ENCODE measurements around the gene SLC5A6.

DNA sequence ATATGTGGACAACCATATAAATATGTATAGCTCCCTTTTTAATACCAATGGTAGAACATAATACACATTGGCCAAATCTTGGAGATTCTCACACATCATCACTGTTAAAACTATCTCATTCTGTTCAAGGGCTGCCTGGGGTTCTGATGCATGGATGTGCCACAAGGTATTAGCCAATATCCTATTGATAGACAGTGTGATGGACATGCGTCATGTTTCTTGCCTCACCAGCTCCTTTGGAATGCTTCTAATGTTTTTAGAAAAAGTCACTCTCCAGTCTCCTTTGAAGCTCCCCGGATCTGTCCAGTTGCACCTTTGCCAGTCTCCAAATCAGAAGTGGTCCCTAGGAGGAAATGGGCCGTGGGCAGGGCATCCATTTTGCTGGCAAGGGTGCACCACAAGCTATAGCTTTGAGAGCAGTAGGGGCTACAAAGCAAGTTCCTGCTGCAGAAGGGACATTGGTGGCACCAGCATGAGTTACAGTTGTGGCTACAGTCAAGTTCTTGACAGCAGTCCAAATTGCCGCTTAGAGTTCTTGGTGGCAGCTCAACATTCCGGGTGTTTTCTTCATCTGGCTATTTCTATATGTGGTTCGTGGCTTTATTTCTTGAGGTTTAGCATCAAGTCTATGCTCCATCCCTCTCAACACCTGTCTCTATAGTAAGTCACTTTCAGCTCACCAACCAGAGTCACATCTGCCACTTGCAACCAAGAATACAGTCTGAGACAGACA is 25.3 kb downstream of the SLC5A6 start:
- TF ChIP-seq TAF1 (IDR thresholded peaks at IDR 0.05; ENCODE audit: low read depth) (no peak), EZH2 (IDR thresholded peaks at IDR 0.05; ENCODE audit: borderline replicate concordance, insufficient read depth, low read length, poor library complexity, severe bottlenecking) (no peak)
- TF ChIP-seq, protein P1, sequence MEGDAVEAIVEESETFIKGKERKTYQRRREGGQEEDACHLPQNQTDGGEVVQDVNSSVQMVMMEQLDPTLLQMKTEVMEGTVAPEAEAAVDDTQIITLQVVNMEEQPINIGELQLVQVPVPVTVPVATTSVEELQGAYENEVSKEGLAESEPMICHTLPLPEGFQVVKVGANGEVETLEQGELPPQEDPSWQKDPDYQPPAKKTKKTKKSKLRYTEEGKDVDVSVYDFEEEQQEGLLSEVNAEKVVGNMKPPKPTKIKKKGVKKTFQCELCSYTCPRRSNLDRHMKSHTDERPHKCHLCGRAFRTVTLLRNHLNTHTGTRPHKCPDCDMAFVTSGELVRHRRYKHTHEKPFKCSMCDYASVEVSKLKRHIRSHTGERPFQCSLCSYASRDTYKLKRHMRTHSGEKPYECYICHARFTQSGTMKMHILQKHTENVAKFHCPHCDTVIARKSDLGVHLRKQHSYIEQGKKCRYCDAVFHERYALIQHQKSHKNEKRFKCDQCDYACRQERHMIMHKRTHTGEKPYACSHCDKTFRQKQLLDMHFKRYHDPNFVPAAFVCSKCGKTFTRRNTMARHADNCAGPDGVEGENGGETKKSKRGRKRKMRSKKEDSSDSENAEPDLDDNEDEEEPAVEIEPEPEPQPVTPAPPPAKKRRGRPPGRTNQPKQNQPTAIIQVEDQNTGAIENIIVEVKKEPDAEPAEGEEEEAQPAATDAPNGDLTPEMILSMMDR (IDR thresholded peaks at IDR 0.05; ENCODE audit: poor library complexity, severe bottlenecking) = no peak
